ENCODE measurements around the gene GLIS1. TPM values are rescaled to one million over a fixed set of nuclear protein-coding genes. Genes with fewer than 3 reads are reported as not detected.

GLIS1 gene
- total RNA-seq, 2 experiments from 2014 or later = not detected

GRCh38 chr1:53586765-53587164 lies 152.2 kb downstream of the GLIS1 start:
- no peak for DNase-seq
- CTCF ChIA-PET = interaction anchor here (1.2 kb wide), 1 partner anchor 8 kb away, joined by 4 read pairs; no protein-coding TSS in a partner anchor
- POLR2A ChIA-PET = no interaction called here

GRCh38 chr1:53585565-53585964 lies 153.4 kb downstream of the GLIS1 start:
- Mint-ChIP-seq H3K4me1 (peaks cover 15% of the 10 kb centered on the region), H3K4me3 (no peak overlapping the region), H3K27ac (peak overlapping the region; percentile 79), H3K36me3 (ENCODE audit: low read depth) (no peaks in the 10 kb centered on the region), H3K27me3 (peaks cover 6% of the 10 kb centered on the region), H3K9me3 (no peaks in the 10 kb centered on the region)
- no peak for DNase-seq
- CTCF ChIA-PET = interaction anchor here (0.7 kb wide), 1 partner anchor 32 kb away, joined by 4 read pairs; no protein-coding TSS in a partner anchor
- POLR2A ChIA-PET = no interaction called here

More at GRCh38 chr1:53586765-53587164, 152.2 kb downstream of the GLIS1 start:
- Mint-ChIP-seq H3K4me3 (no peak overlapping the region), H3K9me3 (no peaks in the 10 kb centered on the region), H3K36me3 (ENCODE audit: low read depth) (no peaks in the 10 kb centered on the region), H3K27me3 (peaks cover 6% of the 10 kb centered on the region), H3K27ac (no peak overlapping the region), H3K4me1 (peaks cover 15% of the 10 kb centered on the region)

- Mint-ChIP-seq H3K4me1 (peaks cover 15% of the 10 kb centered on the region), H3K27ac (peak overlapping the region; percentile 79), H3K9me3 (no peaks in the 10 kb centered on the region), H3K27me3 (peaks cover 6% of the 10 kb centered on the region), H3K4me3 (no peak overlapping the region), H3K36me3 (ENCODE audit: low read depth) (no peaks in the 10 kb centered on the region)
- ChIA-PET CTCF (no interaction called here), POLR2A (interaction anchor here (0.6 kb wide), 1 partner anchor 492 kb away, joined by 3 read pairs; no protein-coding TSS in a partner anchor)
- DNase-seq = peak; percentile 80
Observed at GRCh38 chr1:53585129-53585528, 153.8 kb downstream of the GLIS1 start.

GRCh38 chr1:53584777-53585107 lies 154.2 kb downstream of the GLIS1 start:
- Mint-ChIP-seq H3K27me3 (peaks cover 6% of the 10 kb centered on the region), H3K4me3 (no peak overlapping the region), H3K9me3 (no peaks in the 10 kb centered on the region), H3K27ac (peak overlapping the region; percentile 79), H3K4me1 (peaks cover 15% of the 10 kb centered on the region), H3K36me3 (ENCODE audit: low read depth) (no peaks in the 10 kb centered on the region)
- POLR2A ChIA-PET = interaction anchor here (0.6 kb wide), 1 partner anchor 493 kb away, joined by 3 read pairs; no protein-coding TSS in a partner anchor
- no peak for DNase-seq
- CTCF ChIA-PET = no interaction called here

- no peaks in the 10 kb centered on the region for H3K9me3 Mint-ChIP-seq
- ChIA-PET CTCF (no interaction called here), POLR2A (interaction anchor here (0.6 kb wide), 1 partner anchor 493 kb away, joined by 3 read pairs; no protein-coding TSS in a partner anchor)
Observed at GRCh38 chr1:53583868-53584776, 154.8 kb downstream of the GLIS1 start.

GRCh38 chr1:53583021-53583867 lies 155.7 kb downstream of the GLIS1 start:
- H3K4me1 Mint-ChIP-seq = peaks cover 15% of the 10 kb centered on the region
- no peaks in the 10 kb centered on the region for H3K36me3 Mint-ChIP-seq (ENCODE audit: low read depth)
- no peaks in the 10 kb centered on the region for H3K9me3 Mint-ChIP-seq
- no peak for DNase-seq
- no peak overlapping the region for H3K27ac Mint-ChIP-seq
- H3K27me3 Mint-ChIP-seq = peaks cover 6% of the 10 kb centered on the region
- CTCF ChIA-PET = interaction anchor here (1.2 to 1.6 kb wide), 2 partner anchors 11 to 12 kb away, joined by 5 read pairs; no protein-coding TSS in a partner anchor
- H3K4me3 Mint-ChIP-seq = no peak overlapping the region
- POLR2A ChIA-PET = no interaction called here

More at GRCh38 chr1:53583868-53584776, 154.8 kb downstream of the GLIS1 start:
- Mint-ChIP-seq H3K27me3 (peaks cover 6% of the 10 kb centered on the region), H3K4me1 (peaks cover 15% of the 10 kb centered on the region), H3K36me3 (ENCODE audit: low read depth) (no peaks in the 10 kb centered on the region), H3K27ac (no peak overlapping the region), H3K4me3 (no peak overlapping the region)
- DNase-seq = no peak

- ChIA-PET POLR2A (no interaction called here), CTCF (interaction anchor here (0.5 to 1.6 kb wide), 3 partner anchors 11 to 396 kb away, joined by 3 to 5 read pairs (median 5); no protein-coding TSS in a partner anchor)
- DNase-seq = no peak
- no peak overlapping the region for H3K4me3 Mint-ChIP-seq
- H3K9me3 Mint-ChIP-seq = no peaks in the 10 kb centered on the region
- no peaks in the 10 kb centered on the region for H3K36me3 Mint-ChIP-seq (ENCODE audit: low read depth)
- H3K27me3 Mint-ChIP-seq = peaks cover 6% of the 10 kb centered on the region
- no peak overlapping the region for H3K27ac Mint-ChIP-seq
- peaks cover 15% of the 10 kb centered on the region for H3K4me1 Mint-ChIP-seq
Observed at GRCh38 chr1:53582211-53583020, 156.5 kb downstream of the GLIS1 start.

- CTCF ChIA-PET = interaction anchor here (0.6 to 1.6 kb wide), 3 partner anchors 10 to 26 kb away, joined by 3 to 5 read pairs (median 5); no protein-coding TSS in a partner anchor
- DNase-seq = no peak
- no peaks in the 10 kb centered on the region for H3K9me3 Mint-ChIP-seq
- no peak overlapping the region for H3K27ac Mint-ChIP-seq
- H3K36me3 Mint-ChIP-seq (ENCODE audit: low read depth) = no peaks in the 10 kb centered on the region
- peaks cover 2% of the 10 kb centered on the region for H3K27me3 Mint-ChIP-seq
- no peak overlapping the region for H3K4me3 Mint-ChIP-seq
- peaks cover 15% of the 10 kb centered on the region for H3K4me1 Mint-ChIP-seq
- POLR2A ChIA-PET = no interaction called here
Observed at GRCh38 chr1:53581476-53581875, 157.5 kb downstream of the GLIS1 start.

GRCh38 chr1:53580739-53581475 lies 158.1 kb downstream of the GLIS1 start:
- Mint-ChIP-seq H3K27me3 (no peaks in the 10 kb centered on the region), H3K36me3 (ENCODE audit: low read depth) (no peaks in the 10 kb centered on the region), H3K4me3 (no peak overlapping the region), H3K4me1 (peaks cover 15% of the 10 kb centered on the region), H3K9me3 (no peaks in the 10 kb centered on the region), H3K27ac (no peak overlapping the region)
- POLR2A ChIA-PET = no interaction called here
- DNase-seq = no peak
- CTCF ChIA-PET = interaction anchor here (0.6 to 1.6 kb wide), 4 partner anchors 9 to 27 kb away, joined by 3 to 5 read pairs (median 4); no protein-coding TSS in a partner anchor

- Mint-ChIP-seq H3K27me3 (no peaks in the 10 kb centered on the region), H3K27ac (no peak overlapping the region), H3K4me1 (peaks cover 8% of the 10 kb centered on the region), H3K4me3 (no peak overlapping the region), H3K36me3 (ENCODE audit: low read depth) (no peaks in the 10 kb centered on the region), H3K9me3 (no peaks in the 10 kb centered on the region)
- DNase-seq = no peak
- CTCF ChIA-PET = interaction anchor here (0.7 kb wide), 1 partner anchor 10 kb away, joined by 3 read pairs; no protein-coding TSS in a partner anchor
- POLR2A ChIA-PET = no interaction called here
Observed at GRCh38 chr1:53580009-53580400, 159.0 kb downstream of the GLIS1 start.

- H3K27me3 Mint-ChIP-seq = no peaks in the 10 kb centered on the region
- H3K36me3 Mint-ChIP-seq (ENCODE audit: low read depth) = no peaks in the 10 kb centered on the region
- CTCF ChIA-PET = interaction anchor here (1.4 kb wide), 1 partner anchor 7 kb away, joined by 4 read pairs; no protein-coding TSS in a partner anchor
- no peak overlapping the region for H3K27ac Mint-ChIP-seq
- DNase-seq = no peak
- peaks cover 3% of the 10 kb centered on the region for H3K4me1 Mint-ChIP-seq
- no peak overlapping the region for H3K4me3 Mint-ChIP-seq
- POLR2A ChIA-PET = no interaction called here
- H3K9me3 Mint-ChIP-seq = no peaks in the 10 kb centered on the region
Observed at GRCh38 chr1:53579221-53580008, 159.5 kb downstream of the GLIS1 start.
